Natural killer cell (primary cell): Measurements from ENCODE around the gene SYVN1. TPM values are rescaled to one million over a fixed set of nuclear protein-coding genes. Genes with fewer than 3 reads are reported as not detected.

Experiments
- ATAC-seq, 3 donors: fragments of 150-1000 bp in 2 of 3; fragments of 200-7000 bp in 1 of 3; cut with Tn5 transposase; 1 replicate in 1 of 3; 2 replicates in 2 of 3; pipeline ENCODE4 v1.10.0; 2021; ENCODE audit warnings: mild to moderate bottlenecking in 2 of 3, moderate library complexity in 2 of 3
- DNase-seq, 2 donors: peaks; one replicate each; pipeline versions ENCODE4 v3.0.0 to v3.0.0-alpha.2; 2013 to 2021; ENCODE audit warnings: mixed read lengths in 1 of 2
- H3K27ac ChIP-seq: one replicate; pipeline ENCODE4 v1.5.1; 2013; ENCODE audit warnings: mild to moderate bottlenecking, low read length
- H3K27me3 ChIP-seq: one replicate; pipeline ENCODE4 v1.6.1; 2013; ENCODE audit warnings: low read length; ENCODE audit not compliant: control insufficient read depth, insufficient read depth
- H3K36me3 ChIP-seq: one replicate; pipeline ENCODE4 v1.6.1; 2013; ENCODE audit warnings: low read length; ENCODE audit not compliant: control insufficient read depth, insufficient read depth
- H3K4me1 ChIP-seq: one replicate; pipeline ENCODE4 v1.6.1; 2013; ENCODE audit warnings: low read length; ENCODE audit not compliant: control insufficient read depth, insufficient read depth
- H3K4me3 ChIP-seq: one replicate; pipeline ENCODE4 v1.5.1; 2013; ENCODE audit warnings: low read length
- H3K9me3 ChIP-seq: one replicate; pipeline ENCODE4 v1.6.1; 2013; ENCODE audit warnings: low read length; ENCODE audit not compliant: control insufficient read depth, insufficient read depth
- H3K27ac Mint-ChIP-seq, 2 donors: one replicate each; pipeline ENCODE4 v1.8.0; 2022; ENCODE audit warnings: mild to moderate bottlenecking in 2 of 2, mixed read lengths in 2 of 2, moderate library complexity in 1 of 2
- H3K27me3 Mint-ChIP-seq, 2 donors: one replicate each; pipeline ENCODE4 v1.8.0; 2022; ENCODE audit warnings: low read depth in 2 of 2, mixed read lengths in 2 of 2
- H3K36me3 Mint-ChIP-seq: one replicate; pipeline ENCODE4 v1.8.0; 2022; ENCODE audit warnings: mixed read lengths
- H3K4me1 Mint-ChIP-seq, 2 donors: one replicate each; pipeline ENCODE4 v1.8.0; 2022; ENCODE audit warnings: mixed read lengths in 2 of 2
- H3K4me3 Mint-ChIP-seq: one replicate; pipeline ENCODE4 v1.8.0; 2022; ENCODE audit warnings: mild to moderate bottlenecking, moderate library complexity, mixed read lengths
- H3K9me3 Mint-ChIP-seq, 2 donors: one replicate each; pipeline ENCODE4 v1.8.0; 2022; ENCODE audit warnings: mixed read lengths in 2 of 2
- WGBS: methylation state at CpG from one replicate; pipeline ENCODE4 v1.1.7; 2013; ENCODE audit warnings: missing lambda C conversion rate; ENCODE audit not compliant: insufficient coverage; 5-methylcytosine and 5-hydroxymethylcytosine counted together
- intact Hi-C: fragments of 100-400 bp; cut with micrococcal nuclease; formaldehyde crosslinking; loops from one replicate; pipeline ENCODE4 v1.14.2; 2022
- total RNA-seq, 4 donors: library from RNA; stranded (reverse); fragments of 120-200 nt in 1 of 4; gene quantifications; one replicate each; pipeline versions ENCODE4 v1.2.3 to v1.2.4, GENCODE V29; 2013 to 2022
- TF ChIP-seq, protein P1 (sequence below): fragments of 200-600 bp; IDR thresholded peaks from one replicate; pipeline ENCODE4 v1.8.0; 2022; ENCODE audit warnings: antibody characterized with exemption

The SYVN1 gene
- total RNA-seq, 3 donors from 2014 or later (not counting 1 experiment from before 2014, with no cell fraction given), result 72.9 to 109 (median 90.2) TPM

DNA sequence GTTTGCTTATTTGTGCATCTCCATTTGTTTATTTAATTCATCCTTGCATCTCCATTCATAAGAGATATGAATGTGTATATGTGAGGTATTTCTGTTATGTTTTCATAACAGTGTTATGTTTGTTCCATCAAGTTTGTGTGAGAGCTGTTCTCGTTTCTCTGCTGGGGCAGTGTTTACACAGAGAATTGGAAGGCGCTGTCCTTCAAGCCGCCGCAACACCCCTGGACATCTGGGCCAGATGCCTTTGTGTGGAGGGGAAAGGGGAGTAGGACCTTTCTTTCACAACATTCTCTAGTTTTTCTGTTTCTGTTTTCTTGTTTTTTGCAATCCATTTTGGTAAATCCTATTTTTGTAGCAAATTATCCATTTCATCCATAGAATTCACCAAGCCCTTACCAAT is 29.7 kb downstream of the SYVN1 start:
- H3K9me3 ChIP-seq, result no peaks in the 10 kb centered on the region
- 95% methylated on average over 4 of the region's 4 CpGs for WGBS
- no peak overlapping the region for H3K4me3 ChIP-seq
- Mint-ChIP-seq H3K27me3 (no peaks in the 10 kb centered on the region), H3K4me3 (no peak overlapping the region), H3K9me3 (no peaks in the 10 kb centered on the region), H3K36me3 (no peaks in the 10 kb centered on the region), H3K27ac (no peak overlapping the region), H3K4me1 (peaks cover 0 to 17% of the 10 kb centered on the region in 2 donors)
- H3K27ac ChIP-seq, result no peak overlapping the region
- peaks cover 27% of the 10 kb centered on the region for H3K36me3 ChIP-seq
- intact Hi-C loops, result no loop called here
- H3K27me3 ChIP-seq, result no peaks in the 10 kb centered on the region
- no peaks in the 10 kb centered on the region for H3K4me1 ChIP-seq
- TF ChIP-seq, protein P1, sequence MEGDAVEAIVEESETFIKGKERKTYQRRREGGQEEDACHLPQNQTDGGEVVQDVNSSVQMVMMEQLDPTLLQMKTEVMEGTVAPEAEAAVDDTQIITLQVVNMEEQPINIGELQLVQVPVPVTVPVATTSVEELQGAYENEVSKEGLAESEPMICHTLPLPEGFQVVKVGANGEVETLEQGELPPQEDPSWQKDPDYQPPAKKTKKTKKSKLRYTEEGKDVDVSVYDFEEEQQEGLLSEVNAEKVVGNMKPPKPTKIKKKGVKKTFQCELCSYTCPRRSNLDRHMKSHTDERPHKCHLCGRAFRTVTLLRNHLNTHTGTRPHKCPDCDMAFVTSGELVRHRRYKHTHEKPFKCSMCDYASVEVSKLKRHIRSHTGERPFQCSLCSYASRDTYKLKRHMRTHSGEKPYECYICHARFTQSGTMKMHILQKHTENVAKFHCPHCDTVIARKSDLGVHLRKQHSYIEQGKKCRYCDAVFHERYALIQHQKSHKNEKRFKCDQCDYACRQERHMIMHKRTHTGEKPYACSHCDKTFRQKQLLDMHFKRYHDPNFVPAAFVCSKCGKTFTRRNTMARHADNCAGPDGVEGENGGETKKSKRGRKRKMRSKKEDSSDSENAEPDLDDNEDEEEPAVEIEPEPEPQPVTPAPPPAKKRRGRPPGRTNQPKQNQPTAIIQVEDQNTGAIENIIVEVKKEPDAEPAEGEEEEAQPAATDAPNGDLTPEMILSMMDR, result no peak
- DNase-seq (no peak), ATAC-seq (no peak)

DNA sequence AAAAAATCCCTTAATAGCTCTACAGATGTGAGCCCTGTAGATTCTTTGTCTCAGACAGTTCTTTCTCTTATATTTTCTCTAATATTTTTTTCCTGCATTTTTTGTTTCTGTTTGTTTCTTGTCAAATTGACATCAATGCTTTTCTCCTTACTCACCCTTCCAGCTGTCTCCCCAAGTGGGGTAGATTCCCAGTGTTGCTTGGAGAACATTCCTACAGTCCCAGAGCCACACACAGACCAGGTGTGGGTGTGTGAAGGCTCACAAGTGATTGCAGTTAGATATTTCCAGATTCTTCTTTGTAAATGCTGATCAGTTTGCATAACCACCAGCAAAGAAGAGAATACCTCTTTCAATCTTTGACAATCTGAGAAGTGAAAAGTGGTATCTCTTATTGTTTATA is 30.8 kb downstream of the SYVN1 start:
- Histone ChIP-seq H3K9me3 (no peaks in the 10 kb centered on the region), H3K27ac (no peak overlapping the region), H3K27me3 (no peaks in the 10 kb centered on the region), H3K4me1 (no peaks in the 10 kb centered on the region), H3K4me3 (no peak overlapping the region), H3K36me3 (peaks cover 21% of the 10 kb centered on the region)
- intact Hi-C loops, result no loop called here
- DNase-seq (no peak), ATAC-seq (no peak)
- Mint-ChIP-seq H3K27me3 (no peaks in the 10 kb centered on the region), H3K4me3 (no peak overlapping the region), H3K36me3 (no peaks in the 10 kb centered on the region), H3K9me3 (no peaks in the 10 kb centered on the region), H3K4me1 (peaks cover 0 to 23% of the 10 kb centered on the region in 2 donors), H3K27ac (peak overlapping the region; percentile 5 to 15)
- TF ChIP-seq, protein P1, result no peak

DNA sequence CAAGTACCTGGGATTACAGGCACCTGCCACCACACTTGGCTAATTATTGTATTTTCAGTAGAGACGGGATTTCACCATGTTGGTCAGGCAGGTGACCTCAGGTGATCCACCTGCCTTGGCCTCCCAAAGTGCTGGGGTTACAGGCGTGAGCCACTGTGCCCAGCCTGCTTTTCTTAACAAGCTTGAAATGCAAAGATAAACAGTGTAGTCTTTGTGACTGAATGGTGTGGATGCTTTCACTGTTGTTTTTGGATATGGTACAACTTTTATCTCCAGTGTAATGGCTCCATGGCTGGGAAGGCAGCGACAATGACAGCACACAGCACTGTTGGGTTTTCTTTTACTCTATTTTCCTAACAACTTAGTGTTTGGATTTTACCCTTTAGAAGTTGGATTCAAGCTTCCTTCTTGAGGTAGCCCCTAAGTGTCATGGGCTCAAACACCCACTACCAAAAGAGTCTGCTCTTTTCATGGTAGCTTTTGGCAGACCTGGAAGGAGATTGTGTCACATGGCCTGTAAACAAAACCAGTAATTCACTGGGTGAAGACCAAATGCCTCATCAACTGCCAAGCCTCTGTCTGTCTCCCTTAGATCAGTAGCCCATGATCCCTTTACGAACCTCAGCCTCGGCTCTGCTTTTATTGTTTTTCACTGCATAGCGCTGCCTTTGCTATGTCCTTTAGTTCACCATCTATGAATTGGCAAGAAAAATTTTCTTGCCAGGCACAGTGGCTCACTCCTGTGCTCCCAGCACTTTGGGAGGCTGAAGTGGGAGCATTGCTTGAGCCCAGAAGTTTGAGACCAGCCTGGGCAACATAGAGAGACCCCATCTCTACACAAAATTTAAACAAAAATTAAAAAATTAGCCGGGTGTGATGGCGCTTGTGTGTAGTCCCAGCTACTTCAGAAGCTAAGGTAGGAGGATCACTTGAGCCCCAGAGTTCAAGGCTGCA is 31.9 kb downstream of the SYVN1 start:
- DNase-seq (no peak), ATAC-seq (no peak)
- no peak overlapping the region for H3K4me3 ChIP-seq
- H3K4me1 ChIP-seq, result peaks cover 2% of the 10 kb centered on the region
- WGBS, result 96% methylated on average over 8 of the region's 8 CpGs
- intact Hi-C loops, result no loop called here
- H3K27me3 ChIP-seq, result no peaks in the 10 kb centered on the region
- TF ChIP-seq, protein P1, result no peak
- no peak overlapping the region for H3K27ac Mint-ChIP-seq
- H3K4me1 Mint-ChIP-seq, result peaks cover 0 to 27% of the 10 kb centered on the region in 2 donors
- no peaks in the 10 kb centered on the region for H3K36me3 Mint-ChIP-seq
- no peaks in the 10 kb centered on the region for H3K9me3 ChIP-seq
- H3K27me3 Mint-ChIP-seq, result no peaks in the 10 kb centered on the region
- peaks cover 21% of the 10 kb centered on the region for H3K36me3 ChIP-seq
- no peaks in the 10 kb centered on the region for H3K9me3 Mint-ChIP-seq
- no peak overlapping the region for H3K4me3 Mint-ChIP-seq
- H3K27ac ChIP-seq, result no peak overlapping the region
